GM19328 (cell line): Measurements from ENCODE around the gene SGCA.

Source experiments
- ATAC-seq: cut with Tn5 transposase; IDR thresholded peaks from one replicate; pipeline ENCODE4 v1.9.1; 2021; ENCODE audit warnings: mild to moderate bottlenecking, moderate library complexity; ENCODE audit not compliant: unreplicated experiment

Gene SGCA

GRCh38 chr17:50165867-50166517 is at the start of gene SGCA:
Gene SGCA, plus strand, starts transcription at chr17:50166005. Its CDS starts 36 bp downstream, at chr17:50166041.
- ATAC-seq, result no peak

GRCh38 chr17:50117202-50118051 is 48.4 kb upstream of the SGCA start:
- ATAC-seq, result no peak

- ATAC-seq, result no peak
These were observed 47.6 kb upstream of the SGCA start for GRCh38 chr17:50118076-50118827.

- no peak for ATAC-seq
These were observed 47.0 kb upstream of the SGCA start for GRCh38 chr17:50118828-50119218.

GRCh38 chr17:50120475-50121253 is 45.1 kb upstream of the SGCA start:
- ATAC-seq, result no peak

GRCh38 chr17:50122945-50123344 is 42.9 kb upstream of the SGCA start:
- ATAC-seq, result no peak

- no peak for ATAC-seq
These were observed 42.0 kb upstream of the SGCA start for GRCh38 chr17:50123649-50124349.

- no peak for ATAC-seq
These were observed 40.3 kb upstream of the SGCA start for GRCh38 chr17:50125420-50125997.

- ATAC-seq, result no peak
These were observed 38.0 kb upstream of the SGCA start for GRCh38 chr17:50127697-50128361.

GRCh38 chr17:50128441-50129352 is 37.1 kb upstream of the SGCA start:
- ATAC-seq, result no peak

GRCh38 chr17:50129353-50129727 is 36.5 kb upstream of the SGCA start:
- ATAC-seq, result no peak

GRCh38 chr17:50129728-50130558 is 35.9 kb upstream of the SGCA start, which contains the start of gene SAMD14:
Gene SAMD14, minus strand, starts transcription at chr17:50130160. Its CDS starts 5,201 bp downstream, at chr17:50124959.
- no peak for ATAC-seq

- ATAC-seq, result no peak
These were observed 35.1 kb upstream of the SGCA start for GRCh38 chr17:50130559-50131305.

GRCh38 chr17:50132104-50132794 is 33.6 kb upstream of the SGCA start:
- ATAC-seq, result no peak

GRCh38 chr17:50133028-50133768 is 32.6 kb upstream of the SGCA start:
- no peak for ATAC-seq
